ENCODE measurements around the gene IGSF21. TPM values are rescaled to one million over a fixed set of nuclear protein-coding genes. Genes with fewer than 3 reads are reported as not detected.

Gene IGSF21
- total and polyA plus RNA-seq, 10 of the 15 experiments (the other 5 are each of a cell fraction or from before 2014, with no cell fraction given), result 0.03 to 0.49 TPM; not detected in 8

DNA sequence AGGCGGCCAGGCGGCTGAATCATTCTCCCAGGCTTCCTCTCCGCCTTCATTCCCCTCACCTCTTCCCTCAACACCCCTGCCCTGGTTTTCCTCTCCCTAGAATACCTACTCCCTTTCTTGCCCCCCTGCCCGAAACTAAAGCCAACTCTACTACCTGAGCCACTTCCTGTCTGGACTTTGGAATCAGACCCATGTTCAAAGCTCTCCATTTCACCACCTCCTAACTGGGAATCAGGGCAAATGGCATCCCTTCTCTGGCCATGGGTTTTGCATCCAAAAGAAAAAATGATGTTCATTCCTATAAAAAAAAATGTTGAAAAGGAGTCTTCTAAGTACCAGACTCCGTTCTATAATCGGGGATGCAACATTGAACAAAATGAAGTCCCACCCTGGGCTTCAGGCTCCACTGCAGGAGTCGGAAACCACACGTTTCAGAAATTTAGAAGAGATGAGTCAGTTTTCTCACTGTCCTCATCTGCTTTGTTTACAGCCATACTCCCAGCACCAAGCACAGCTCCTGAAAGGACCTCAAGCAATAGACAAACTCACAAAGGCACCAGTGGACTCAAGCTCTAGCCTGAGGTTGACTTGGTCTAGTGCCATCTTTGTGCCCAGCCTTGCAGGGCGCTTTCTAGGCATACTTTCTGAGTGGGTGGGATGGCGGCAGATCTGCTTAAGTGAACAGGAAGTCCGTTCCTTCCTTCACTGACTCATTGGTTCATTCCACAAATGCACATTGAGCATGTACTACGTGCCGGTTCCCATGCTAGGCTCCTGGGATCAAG is 176.2 kb downstream of the IGSF21 start (continued):
- TF ChIP-seq, protein P1, sequence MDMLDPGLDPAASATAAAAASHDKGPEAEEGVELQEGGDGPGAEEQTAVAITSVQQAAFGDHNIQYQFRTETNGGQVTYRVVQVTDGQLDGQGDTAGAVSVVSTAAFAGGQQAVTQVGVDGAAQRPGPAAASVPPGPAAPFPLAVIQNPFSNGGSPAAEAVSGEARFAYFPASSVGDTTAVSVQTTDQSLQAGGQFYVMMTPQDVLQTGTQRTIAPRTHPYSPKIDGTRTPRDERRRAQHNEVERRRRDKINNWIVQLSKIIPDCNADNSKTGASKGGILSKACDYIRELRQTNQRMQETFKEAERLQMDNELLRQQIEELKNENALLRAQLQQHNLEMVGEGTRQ (IDR thresholded peaks at IDR 0.05; ENCODE audit: borderline replicate concordance, low read depth, low read length), result no peak
- TF ChIP-seq HDGF (IDR thresholded peaks at IDR 0.05), result no peak
- TF ChIP-seq, protein P2, sequence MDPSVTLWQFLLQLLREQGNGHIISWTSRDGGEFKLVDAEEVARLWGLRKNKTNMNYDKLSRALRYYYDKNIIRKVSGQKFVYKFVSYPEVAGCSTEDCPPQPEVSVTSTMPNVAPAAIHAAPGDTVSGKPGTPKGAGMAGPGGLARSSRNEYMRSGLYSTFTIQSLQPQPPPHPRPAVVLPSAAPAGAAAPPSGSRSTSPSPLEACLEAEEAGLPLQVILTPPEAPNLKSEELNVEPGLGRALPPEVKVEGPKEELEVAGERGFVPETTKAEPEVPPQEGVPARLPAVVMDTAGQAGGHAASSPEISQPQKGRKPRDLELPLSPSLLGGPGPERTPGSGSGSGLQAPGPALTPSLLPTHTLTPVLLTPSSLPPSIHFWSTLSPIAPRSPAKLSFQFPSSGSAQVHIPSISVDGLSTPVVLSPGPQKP (IDR thresholded peaks at IDR 0.05; ENCODE audit: low read depth, low read length), result no peak
- no peak for TF ChIP-seq SIX5 (IDR thresholded peaks at IDR 0.05; ENCODE audit: low read depth, low read length, severe bottlenecking)
- no peak; the same call in none of the 2 replicates for TF ChIP-seq ATF7 (IDR thresholded peaks at IDR 0.05; ENCODE audit: low read depth)
- no peak for TF ChIP-seq NR2F1 (conservative IDR thresholded peaks at IDR 0.05)
- no peak for TF ChIP-seq CBFB (IDR thresholded peaks at IDR 0.05; ENCODE audit: low read depth)
- TF ChIP-seq CHD4 (IDR thresholded peaks at IDR 0.05), result no peak
- TF ChIP-seq PAX8 (IDR thresholded peaks at IDR 0.05), result no peak
- no peak for TF ChIP-seq MXI1 (IDR thresholded peaks at IDR 0.05; ENCODE audit: low read depth, low read length)
- TF ChIP-seq, protein P3, sequence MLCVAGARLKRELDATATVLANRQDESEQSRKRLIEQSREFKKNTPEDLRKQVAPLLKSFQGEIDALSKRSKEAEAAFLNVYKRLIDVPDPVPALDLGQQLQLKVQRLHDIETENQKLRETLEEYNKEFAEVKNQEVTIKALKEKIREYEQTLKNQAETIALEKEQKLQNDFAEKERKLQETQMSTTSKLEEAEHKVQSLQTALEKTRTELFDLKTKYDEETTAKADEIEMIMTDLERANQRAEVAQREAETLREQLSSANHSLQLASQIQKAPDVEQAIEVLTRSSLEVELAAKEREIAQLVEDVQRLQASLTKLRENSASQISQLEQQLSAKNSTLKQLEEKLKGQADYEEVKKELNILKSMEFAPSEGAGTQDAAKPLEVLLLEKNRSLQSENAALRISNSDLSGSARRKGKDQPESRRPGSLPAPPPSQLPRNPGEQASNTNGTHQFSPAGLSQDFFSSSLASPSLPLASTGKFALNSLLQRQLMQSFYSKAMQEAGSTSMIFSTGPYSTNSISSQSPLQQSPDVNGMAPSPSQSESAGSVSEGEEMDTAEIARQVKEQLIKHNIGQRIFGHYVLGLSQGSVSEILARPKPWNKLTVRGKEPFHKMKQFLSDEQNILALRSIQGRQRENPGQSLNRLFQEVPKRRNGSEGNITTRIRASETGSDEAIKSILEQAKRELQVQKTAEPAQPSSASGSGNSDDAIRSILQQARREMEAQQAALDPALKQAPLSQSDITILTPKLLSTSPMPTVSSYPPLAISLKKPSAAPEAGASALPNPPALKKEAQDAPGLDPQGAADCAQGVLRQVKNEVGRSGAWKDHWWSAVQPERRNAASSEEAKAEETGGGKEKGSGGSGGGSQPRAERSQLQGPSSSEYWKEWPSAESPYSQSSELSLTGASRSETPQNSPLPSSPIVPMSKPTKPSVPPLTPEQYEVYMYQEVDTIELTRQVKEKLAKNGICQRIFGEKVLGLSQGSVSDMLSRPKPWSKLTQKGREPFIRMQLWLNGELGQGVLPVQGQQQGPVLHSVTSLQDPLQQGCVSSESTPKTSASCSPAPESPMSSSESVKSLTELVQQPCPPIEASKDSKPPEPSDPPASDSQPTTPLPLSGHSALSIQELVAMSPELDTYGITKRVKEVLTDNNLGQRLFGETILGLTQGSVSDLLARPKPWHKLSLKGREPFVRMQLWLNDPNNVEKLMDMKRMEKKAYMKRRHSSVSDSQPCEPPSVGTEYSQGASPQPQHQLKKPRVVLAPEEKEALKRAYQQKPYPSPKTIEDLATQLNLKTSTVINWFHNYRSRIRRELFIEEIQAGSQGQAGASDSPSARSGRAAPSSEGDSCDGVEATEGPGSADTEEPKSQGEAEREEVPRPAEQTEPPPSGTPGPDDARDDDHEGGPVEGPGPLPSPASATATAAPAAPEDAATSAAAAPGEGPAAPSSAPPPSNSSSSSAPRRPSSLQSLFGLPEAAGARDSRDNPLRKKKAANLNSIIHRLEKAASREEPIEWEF (IDR thresholded peaks at IDR 0.05; ENCODE audit: insufficient replicate concordance, low read depth, low read length), result no peak
- TF ChIP-seq, protein P4, sequence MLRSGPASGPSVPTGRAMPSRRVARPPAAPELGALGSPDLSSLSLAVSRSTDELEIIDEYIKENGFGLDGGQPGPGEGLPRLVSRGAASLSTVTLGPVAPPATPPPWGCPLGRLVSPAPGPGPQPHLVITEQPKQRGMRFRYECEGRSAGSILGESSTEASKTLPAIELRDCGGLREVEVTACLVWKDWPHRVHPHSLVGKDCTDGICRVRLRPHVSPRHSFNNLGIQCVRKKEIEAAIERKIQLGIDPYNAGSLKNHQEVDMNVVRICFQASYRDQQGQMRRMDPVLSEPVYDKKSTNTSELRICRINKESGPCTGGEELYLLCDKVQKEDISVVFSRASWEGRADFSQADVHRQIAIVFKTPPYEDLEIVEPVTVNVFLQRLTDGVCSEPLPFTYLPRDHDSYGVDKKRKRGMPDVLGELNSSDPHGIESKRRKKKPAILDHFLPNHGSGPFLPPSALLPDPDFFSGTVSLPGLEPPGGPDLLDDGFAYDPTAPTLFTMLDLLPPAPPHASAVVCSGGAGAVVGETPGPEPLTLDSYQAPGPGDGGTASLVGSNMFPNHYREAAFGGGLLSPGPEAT (IDR thresholded peaks at IDR 0.05; ENCODE audit: low read depth), result peak; percentile 27; the same call in 1 of the 2 replicates
- TF ChIP-seq BACH1 (IDR thresholded peaks at IDR 0.05; ENCODE audit: borderline replicate concordance), result no peak
- TF ChIP-seq MYB (IDR thresholded peaks at IDR 0.05; ENCODE audit: borderline replicate concordance, low read depth, low read length), result no peak
- TF ChIP-seq, protein P5, sequence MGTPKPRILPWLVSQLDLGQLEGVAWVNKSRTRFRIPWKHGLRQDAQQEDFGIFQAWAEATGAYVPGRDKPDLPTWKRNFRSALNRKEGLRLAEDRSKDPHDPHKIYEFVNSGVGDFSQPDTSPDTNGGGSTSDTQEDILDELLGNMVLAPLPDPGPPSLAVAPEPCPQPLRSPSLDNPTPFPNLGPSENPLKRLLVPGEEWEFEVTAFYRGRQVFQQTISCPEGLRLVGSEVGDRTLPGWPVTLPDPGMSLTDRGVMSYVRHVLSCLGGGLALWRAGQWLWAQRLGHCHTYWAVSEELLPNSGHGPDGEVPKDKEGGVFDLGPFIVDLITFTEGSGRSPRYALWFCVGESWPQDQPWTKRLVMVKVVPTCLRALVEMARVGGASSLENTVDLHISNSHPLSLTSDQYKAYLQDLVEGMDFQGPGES (IDR thresholded peaks at IDR 0.05), result no peak
- no peak for TF ChIP-seq HDAC2 (IDR thresholded peaks at IDR 0.05)
- TF ChIP-seq DPF2 (IDR thresholded peaks at IDR 0.05), result no peak; the same call in 1 of the 2 replicates
- TF ChIP-seq ZBED1 (IDR thresholded peaks at IDR 0.05; ENCODE audit: borderline replicate concordance), result no peak
- no peak for TF ChIP-seq FOS (IDR thresholded peaks at IDR 0.05; ENCODE audit: borderline replicate concordance, extremely low read depth, insufficient read length)
- no peak for TF ChIP-seq BCL11A (IDR thresholded peaks at IDR 0.05; ENCODE audit: low read depth, low read length)
- peak; percentile 36; the same call in 1 of the 2 replicates for TF ChIP-seq ZNF24 (IDR thresholded peaks at IDR 0.05)

Data from GM12878 (cell line).